Measurements from ENCODE around the gene SCARB2. TPM values are rescaled to one million over a fixed set of nuclear protein-coding genes. Genes with fewer than 3 reads are reported as not detected.

Gene SCARB2
- total RNA-seq, 1 donor from 2014 or later = 181 TPM

GRCh38 chr4:76198411-76199237, 15.0 kb downstream of the SCARB2 start:
- peak; percentile 87 for DNase-seq

- DNase-seq = peak; percentile 82
These were observed 15.6 kb downstream of the SCARB2 start for GRCh38 chr4:76197971-76198410.

GRCh38 chr4:76197031-76197743, 16.4 kb downstream of the SCARB2 start:
- DNase-seq = no peak

- DNase-seq = no peak
These were observed 17.2 kb downstream of the SCARB2 start for GRCh38 chr4:76196376-76196775.

GRCh38 chr4:76195326-76195725, 18.3 kb downstream of the SCARB2 start:
- DNase-seq = no peak

- DNase-seq = no peak
These were observed 19.3 kb downstream of the SCARB2 start for GRCh38 chr4:76194325-76194724.

- DNase-seq = no peak
These were observed 21.4 kb downstream of the SCARB2 start for GRCh38 chr4:76192236-76192635.

GRCh38 chr4:76188557-76188956, 25.1 kb downstream of the SCARB2 start:
- no peak for DNase-seq

GRCh38 chr4:76188149-76188548, 25.5 kb downstream of the SCARB2 start:
- DNase-seq = no peak

- DNase-seq = no peak
These were observed 26.5 kb downstream of the SCARB2 start for GRCh38 chr4:76187152-76187551.

- no peak for DNase-seq
These were observed 31.2 kb downstream of the SCARB2 start for GRCh38 chr4:76182463-76182862.

- DNase-seq = peak; percentile 88
These were observed 34.0 kb downstream of the SCARB2 start for GRCh38 chr4:76179398-76180318.

GRCh38 chr4:76178296-76178695, 35.3 kb downstream of the SCARB2 start:
- DNase-seq = no peak

GRCh38 chr4:76177709-76178108, 35.9 kb downstream of the SCARB2 start:
- DNase-seq = no peak

- no peak for DNase-seq
These were observed 38.3 kb downstream of the SCARB2 start for GRCh38 chr4:76175336-76175735.

GRCh38 chr4:76174216-76174615, 39.4 kb downstream of the SCARB2 start:
- no peak for DNase-seq

GRCh38 chr4:76168688-76169087, 44.9 kb downstream of the SCARB2 start:
- no peak for DNase-seq

GRCh38 chr4:76166480-76166879, 47.1 kb downstream of the SCARB2 start:
- no peak for DNase-seq

- no peak for DNase-seq
These were observed 53.3 kb downstream of the SCARB2 start for GRCh38 chr4:76160355-76160754.

GRCh38 chr4:76156635-76157034, 57.0 kb downstream of the SCARB2 start:
- no peak for DNase-seq

GRCh38 chr4:76155979-76156378, 57.6 kb downstream of the SCARB2 start:
- DNase-seq = peak; percentile 6

- DNase-seq = no peak
These were observed 60.3 kb downstream of the SCARB2 start for GRCh38 chr4:76153356-76153755.
